Prostate gland (tissue), 2 donors: ENCODE data around the gene ZNF91. TPM values are rescaled to one million over a fixed set of nuclear protein-coding genes. Genes with fewer than 3 reads are reported as not detected.
"Not testable (repeated sequence)": the region's sequence is repeated elsewhere in the genome, so short reads cannot be mapped to it uniquely, and the experiment has no call there.

ENCODE experiments used
- DNase-seq: peaks from one replicate; pipeline ENCODE4 v3.0.0-alpha.2; 2019; ENCODE audit warnings: low spot score
- H3K27ac ChIP-seq, 2 donors: fragments of 200-600 bp; sonication (generic); 2 replicates each; pipeline ENCODE4 v1.5.1; 2017 to 2019
- H3K27me3 ChIP-seq: fragments of 200-600 bp; sonication (generic); replicated peaks from 2 replicates; pipeline ENCODE4 v1.5.1; 2019; ENCODE audit not compliant: insufficient read depth
- H3K36me3 ChIP-seq, 2 donors: fragments of 200-600 bp; sonication (generic); 1 replicate in 1 of 2; 2 replicates in 1 of 2; pipeline versions ENCODE4 v1.5.1 to v1.8.1; 2017 to 2019
- H3K4me1 ChIP-seq: fragments of 200-600 bp; sonication (generic); replicated peaks from 2 replicates; pipeline ENCODE4 v1.5.1; 2019
- H3K4me3 ChIP-seq, 2 donors: fragments of 200-600 bp; sonication (generic); 2 replicates each; pipeline ENCODE4 v1.5.1; 2017 to 2019
- H3K9me3 ChIP-seq: fragments of 200-600 bp; sonication (generic); 2 replicates; pipeline ENCODE4 v1.5.1; 2017
- POLR2A ChIP-seq: fragments of 450-650 bp; IDR thresholded peaks from one replicate; pipeline ENCODE4 v1.6.1; 2016; ENCODE audit warnings: antibody characterized with exemption, mild to moderate bottlenecking
- POLR2AphosphoS5 ChIP-seq: sonication (generic); formaldehyde crosslinking; IDR thresholded peaks from one replicate; pipeline ENCODE4 v1.6.1; 2017; ENCODE audit warnings: antibody characterized with exemption
- WGBS: methylation state at CpG from one replicate; pipeline ENCODE4 v1.1.5; 2018; 5-methylcytosine and 5-hydroxymethylcytosine counted together
- intact Hi-C: fragments of 100-400 bp; cut with DNase I; formaldehyde crosslinking; loops from one replicate; pipeline ENCODE4 v1.14.2; 2022
- total RNA-seq, 2 donors: library from RNA; depleted of rRNA; stranded (reverse); fragments of >200 nt; gene quantifications; one replicate each; pipeline ENCODE4 v1.1.0, GENCODE V29; 2016
- TF ChIP-seq, protein P1 (sequence below), 4 experiments: fragments of 200-600 bp in 2 of 4; fragments of 450-650 bp in 2 of 4; sonication (generic) in 2 of 4; IDR thresholded peaks; 1 replicate in 3 of 4; 2 replicates in 1 of 4; pipeline ENCODE4 v1.5.1; 2016 to 2019; ENCODE audit warnings: antibody characterized with exemption in 4 of 4, mild to moderate bottlenecking in 2 of 4, moderate library complexity in 2 of 4

Gene ZNF91
- total RNA-seq, 2 donors from 2014 or later, result 70.4 to 97.8 TPM

DNA sequence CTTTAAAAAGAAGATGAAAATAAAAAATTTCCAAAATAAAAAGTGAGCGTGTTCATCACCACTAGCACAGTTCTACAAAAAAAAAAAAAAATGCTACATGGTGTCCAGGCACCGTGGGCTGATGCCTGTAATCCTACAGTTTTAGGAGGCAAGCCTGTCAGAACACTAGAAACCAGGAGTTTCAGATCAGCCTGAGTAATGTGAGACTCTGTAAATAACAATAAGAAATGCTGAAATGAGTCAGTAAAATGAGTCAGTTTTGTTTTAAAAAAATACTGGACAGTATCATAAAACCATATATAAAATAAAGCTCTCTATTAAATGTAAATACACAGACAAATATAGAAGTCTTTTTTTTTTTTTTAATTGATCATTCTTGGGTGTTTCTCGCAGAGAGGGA is 30.0 kb downstream of the ZNF91 start:
- Histone ChIP-seq H3K4me1 (no peaks in the 10 kb centered on the region), H3K9me3 (peaks cover 3% of the 10 kb centered on the region), H3K27ac (no peak overlapping the region), H3K4me3 (no peak overlapping the region), H3K36me3 (peaks cover 5 to 11% of the 10 kb centered on the region in 2 donors), H3K27me3 (no peaks in the 10 kb centered on the region)
- WGBS, result 96% methylated on average over 3 of the region's 3 CpGs
- TF ChIP-seq POLR2AphosphoS5 (no peak), POLR2A (no peak)
- TF ChIP-seq, protein P1, sequence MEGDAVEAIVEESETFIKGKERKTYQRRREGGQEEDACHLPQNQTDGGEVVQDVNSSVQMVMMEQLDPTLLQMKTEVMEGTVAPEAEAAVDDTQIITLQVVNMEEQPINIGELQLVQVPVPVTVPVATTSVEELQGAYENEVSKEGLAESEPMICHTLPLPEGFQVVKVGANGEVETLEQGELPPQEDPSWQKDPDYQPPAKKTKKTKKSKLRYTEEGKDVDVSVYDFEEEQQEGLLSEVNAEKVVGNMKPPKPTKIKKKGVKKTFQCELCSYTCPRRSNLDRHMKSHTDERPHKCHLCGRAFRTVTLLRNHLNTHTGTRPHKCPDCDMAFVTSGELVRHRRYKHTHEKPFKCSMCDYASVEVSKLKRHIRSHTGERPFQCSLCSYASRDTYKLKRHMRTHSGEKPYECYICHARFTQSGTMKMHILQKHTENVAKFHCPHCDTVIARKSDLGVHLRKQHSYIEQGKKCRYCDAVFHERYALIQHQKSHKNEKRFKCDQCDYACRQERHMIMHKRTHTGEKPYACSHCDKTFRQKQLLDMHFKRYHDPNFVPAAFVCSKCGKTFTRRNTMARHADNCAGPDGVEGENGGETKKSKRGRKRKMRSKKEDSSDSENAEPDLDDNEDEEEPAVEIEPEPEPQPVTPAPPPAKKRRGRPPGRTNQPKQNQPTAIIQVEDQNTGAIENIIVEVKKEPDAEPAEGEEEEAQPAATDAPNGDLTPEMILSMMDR (IDR thresholded peaks at IDR 0.05), result no peak
- DNase-seq, result no peak
- intact Hi-C loops, result no loop called here

DNA sequence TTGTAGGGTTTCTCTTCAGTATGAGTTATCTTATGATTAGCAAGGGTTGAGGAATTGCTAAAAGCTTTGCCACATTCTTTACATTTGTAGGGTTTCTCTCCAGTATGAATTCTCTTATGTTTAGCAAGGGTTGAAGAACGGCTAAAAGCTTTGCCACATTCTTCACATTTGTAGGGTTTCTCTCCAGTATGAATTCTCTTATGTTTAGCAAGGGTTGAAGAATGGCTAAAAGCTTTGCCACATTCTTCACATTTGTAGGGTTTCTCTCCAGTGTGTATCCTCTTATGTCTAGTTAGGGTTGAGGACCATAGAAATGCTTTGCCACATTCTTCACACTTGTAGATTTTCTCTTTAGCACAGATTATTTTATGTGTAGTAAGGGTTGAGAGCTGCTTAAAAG is 33.4 kb downstream of the ZNF91 start:
- H3K9me3 ChIP-seq, H3K4me3 ChIP-seq, H3K27me3 ChIP-seq, DNase-seq, H3K27ac ChIP-seq, intact Hi-C loops, H3K4me1 ChIP-seq: not testable (repeated sequence)
- WGBS, result 97% methylated on average over 1 of the region's 1 CpG
- H3K36me3 ChIP-seq, result peaks cover 5 to 11% of the 10 kb centered on the region in 2 donors

DNA sequence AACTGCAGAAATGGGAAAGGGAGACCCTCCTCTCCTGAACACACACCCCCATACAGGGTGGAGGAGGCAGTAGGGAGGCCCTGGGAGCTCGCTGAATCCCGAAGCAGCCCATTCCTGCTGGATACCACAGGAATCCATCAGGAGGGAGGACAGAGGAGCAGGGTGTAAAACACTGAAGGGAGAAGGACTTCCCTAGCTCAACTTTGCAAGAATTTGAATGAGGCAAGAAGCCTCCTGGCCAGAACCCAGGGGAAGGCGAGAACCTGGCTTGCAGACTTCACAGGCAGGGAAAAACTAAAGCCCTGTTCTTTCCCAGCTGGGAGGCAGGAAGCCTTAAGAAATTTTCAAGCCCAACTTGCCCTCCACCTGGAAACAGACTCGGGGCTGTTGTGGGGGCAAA is 43.5 kb downstream of the ZNF91 start:
- Histone ChIP-seq H3K36me3 (no peaks in the 10 kb centered on the region), H3K9me3 (no peaks in the 10 kb centered on the region), H3K4me3 (no peak overlapping the region), H3K4me1 (no peaks in the 10 kb centered on the region), H3K27ac (no peak overlapping the region), H3K27me3 (no peaks in the 10 kb centered on the region)
- 98% methylated on average over 4 of the region's 4 CpGs for WGBS
- no peak for DNase-seq
- intact Hi-C loops, result no loop called here
- TF ChIP-seq POLR2AphosphoS5, result no peak

DNA sequence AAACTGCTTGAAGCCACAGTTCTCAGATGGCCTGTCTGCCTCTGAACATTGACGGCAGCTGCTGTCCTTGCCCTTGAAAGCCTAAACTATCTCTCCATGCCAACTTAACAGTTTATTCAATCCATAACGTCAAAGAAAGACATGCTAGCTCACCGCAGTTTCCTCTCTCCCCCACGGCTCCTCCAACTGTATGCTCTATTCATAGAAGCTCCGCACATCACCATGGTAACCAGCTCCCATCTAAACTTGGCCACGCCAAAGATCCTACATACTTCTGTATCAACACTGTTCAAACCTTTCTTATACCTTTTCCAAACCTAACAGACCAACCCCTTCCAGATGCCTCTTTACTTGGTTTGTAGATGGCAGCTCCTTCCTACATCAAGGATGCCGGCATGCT is 48.6 kb downstream of the ZNF91 start:
- Histone ChIP-seq H3K4me1 (no peaks in the 10 kb centered on the region), H3K36me3 (no peaks in the 10 kb centered on the region), H3K27me3 (no peaks in the 10 kb centered on the region), H3K4me3 (no peak overlapping the region), H3K27ac (no peak overlapping the region), H3K9me3 (no peaks in the 10 kb centered on the region)
- WGBS, result 97% methylated on average over 7 of the region's 7 CpGs
- TF ChIP-seq POLR2A, result no peak
- TF ChIP-seq, protein P1 (IDR thresholded peaks at IDR 0.05), result no peak
- TF ChIP-seq POLR2AphosphoS5, result no peak
- DNase-seq, result no peak
- intact Hi-C loops, result no loop called here

DNA sequence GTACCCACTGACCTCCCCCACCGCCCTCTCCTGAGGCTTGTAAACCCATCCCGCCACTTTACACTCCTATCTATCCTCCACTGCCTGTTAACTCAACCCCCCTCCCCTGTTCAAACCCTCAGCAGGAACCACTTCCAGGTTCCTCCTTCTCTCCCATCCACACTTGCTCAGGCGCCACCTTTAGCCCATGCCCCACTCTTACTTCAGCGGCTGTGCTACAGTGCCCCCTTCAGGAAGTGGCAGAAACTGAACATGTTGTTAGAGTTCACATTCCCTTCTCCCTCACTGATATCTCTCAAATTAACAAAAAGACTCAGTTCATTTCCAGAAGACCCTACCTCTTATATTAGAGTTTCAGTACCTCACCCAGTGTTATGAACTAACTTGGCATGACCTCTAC is 49.4 kb downstream of the ZNF91 start:
- no peaks in the 10 kb centered on the region for H3K4me1 ChIP-seq
- H3K36me3 ChIP-seq, result no peaks in the 10 kb centered on the region
- intact Hi-C loops, result no loop called here
- H3K27me3 ChIP-seq, result no peaks in the 10 kb centered on the region
- DNase-seq, result no peak
- no peak overlapping the region for H3K27ac ChIP-seq
- 84% methylated on average over 4 of the region's 4 CpGs for WGBS
- TF ChIP-seq POLR2AphosphoS5 (no peak), POLR2A (no peak)
- TF ChIP-seq, protein P1 (IDR thresholded peaks at IDR 0.05), result no peak
- H3K4me3 ChIP-seq, result no peak overlapping the region
- H3K9me3 ChIP-seq, result no peaks in the 10 kb centered on the region

DNA sequence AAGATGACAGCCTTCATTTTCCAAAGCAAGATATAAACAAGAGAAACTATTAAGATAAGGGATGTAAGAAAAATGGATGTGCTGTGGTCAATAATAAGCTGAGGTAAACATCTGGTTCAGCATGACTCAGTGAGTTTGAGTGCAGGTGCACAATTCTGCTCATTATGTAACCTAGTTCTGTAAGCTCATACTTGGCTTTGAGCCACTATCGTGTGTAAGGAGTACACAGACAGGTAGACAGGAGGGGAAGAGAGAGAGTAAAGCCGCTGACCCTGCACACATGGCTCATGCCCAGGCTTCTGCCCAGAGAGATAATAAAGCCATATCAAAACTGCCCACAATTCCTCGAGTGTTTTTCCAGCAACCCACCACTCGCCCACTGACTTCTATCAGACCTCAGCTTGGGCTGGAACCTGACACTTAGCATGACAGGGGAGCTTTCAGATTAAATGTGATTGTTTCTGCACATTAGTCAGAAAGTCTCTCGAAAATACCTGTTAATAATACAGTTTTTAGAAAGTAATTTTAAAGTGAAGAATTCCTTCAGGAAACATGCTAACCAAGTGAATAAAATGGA is 51.7 kb downstream of the ZNF91 start:
- DNase-seq, result no peak
- Histone ChIP-seq H3K36me3 (no peaks in the 10 kb centered on the region), H3K4me3 (no peak overlapping the region), H3K27me3 (no peaks in the 10 kb centered on the region), H3K4me1 (no peaks in the 10 kb centered on the region), H3K27ac (no peak overlapping the region), H3K9me3 (no peaks in the 10 kb centered on the region)
- TF ChIP-seq POLR2A, result no peak
- no peak for TF ChIP-seq POLR2AphosphoS5
- TF ChIP-seq, protein P1 (IDR thresholded peaks at IDR 0.05), result no peak
- 86% methylated on average over 5 of the region's 5 CpGs for WGBS
- intact Hi-C loops, result no loop called here
